Stomach (tissue), 9 donors: ENCODE measurements around the gene ATP11C. TPM values are rescaled to one million over a fixed set of nuclear protein-coding genes. Genes with fewer than 3 reads are reported as not detected.

Experiments
- DNase-seq, 2 donors: peaks; one replicate each; pipeline versions ENCODE4 v3.0.0 to v3.0.0-alpha.2; 2013 to 2019
- H3K27ac ChIP-seq, 5 donors: fragments of 200-600 bp in 4 of 5; sonication (generic) in 4 of 5; one replicate each; pipeline ENCODE4 v1.5.1; 2013 to 2019; ENCODE audit warnings: mild to moderate bottlenecking in 1 of 5, moderate library complexity in 1 of 5
- H3K27me3 ChIP-seq, 3 donors: fragments of 200-600 bp; sonication (generic); one replicate each; pipeline ENCODE4 v1.5.1; 2017 to 2019; ENCODE audit warnings: mixed run types in 1 of 3
- H3K36me3 ChIP-seq, 4 donors: fragments of 200-600 bp; sonication (generic); 1 replicate in 3 of 4; 2 replicates in 1 of 4; pipeline ENCODE4 v1.5.1; 2016 to 2019
- H3K4me1 ChIP-seq, 4 donors: fragments of 200-600 bp; sonication (generic); one replicate each; pipeline ENCODE4 v1.5.1; 2016 to 2019
- H3K4me3 ChIP-seq, 4 donors: fragments of 200-600 bp; sonication (generic) in 3 of 4; one replicate each; pipeline ENCODE4 v1.5.1; 2016 to 2019; ENCODE audit warnings: mild to moderate bottlenecking in 1 of 4
- H3K9me3 ChIP-seq, 4 donors: fragments of 200-600 bp; sonication (generic); one replicate each; pipeline ENCODE4 v1.5.1; 2016 to 2019
- CTCF ChIP-seq, 7 experiments: fragments of 450-650 bp in 4 of 7; fragments of 200-600 bp in 3 of 7; sonication (generic) in 3 of 7; IDR thresholded peaks; one replicate each; pipeline ENCODE4 v1.5.1; 2016 to 2019; ENCODE audit warnings: antibody characterized with exemption in 7 of 7, control low read depth in 2 of 7, mild to moderate bottlenecking in 1 of 7
- EP300 ChIP-seq: sonication (generic); formaldehyde crosslinking; IDR thresholded peaks from one replicate; pipeline ENCODE4 v1.6.1; 2017; ENCODE audit warnings: antibody characterized with exemption
- POLR2A ChIP-seq, 4 donors: fragments of 450-650 bp; IDR thresholded peaks; one replicate each; pipeline ENCODE4 v1.6.1; 2016; ENCODE audit warnings: antibody characterized with exemption in 4 of 4, control low read depth in 2 of 4, mild to moderate bottlenecking in 1 of 4, moderate library complexity in 1 of 4
- POLR2AphosphoS5 ChIP-seq, 3 donors: sonication (generic); formaldehyde crosslinking; IDR thresholded peaks; one replicate each; pipeline ENCODE4 v1.6.1; 2016; ENCODE audit warnings: antibody characterized with exemption in 3 of 3
- WGBS, 5 donors: extraction: QIAGEN DNeasy Blood & Tissue Kit in 3 of 5; methylation state at CpG; one replicate each; pipeline versions ENCODE4 v1.1.5 to v1.1.7; 2013 to 2018; 5-methylcytosine and 5-hydroxymethylcytosine counted together
- intact Hi-C: fragments of 100-400 bp; cut with DNase I; formaldehyde crosslinking; loops from one replicate; pipeline ENCODE4 v1.15.1; 2023; ENCODE audit warnings: low total_unique reads
- polyA plus RNA-seq, 3 donors: library from polyadenylated mRNA; stranded (reverse); fragments of 200-250 nt; gene quantifications; one replicate each; pipeline ENCODE4 v1.2.3, GENCODE V29; 2013
- small RNA-seq, 4 donors: library from RNA; depleted of rRNA; stranded (forward); fragments of <200 nt; gene quantifications; one replicate each; pipeline ENCODE3, GENCODE V24; 2016
- total RNA-seq, 5 donors: library from RNA; depleted of rRNA; stranded (reverse); fragments of >200 nt; gene quantifications; one replicate each; pipeline versions ENCODE4 v1.1.0 to v1.2.3, GENCODE V29; 2014 to 2016
- donor health status: healthy with polysubstance abuse.
- donor health status: Bipolar disorder and iron deficiency.
- donor health status: healthy.

ATP11C gene
- total and polyA plus RNA-seq, 8 donors: 3.3 to 46.4 (median 10.9) TPM

- intact Hi-C loops: no loop called here
- TF ChIP-seq POLR2AphosphoS5 (IDR thresholded peaks at IDR 0.05): no peak
- TF ChIP-seq CTCF (IDR thresholded peaks at IDR 0.05): no peak
- TF ChIP-seq EP300: no peak
- TF ChIP-seq POLR2A (IDR thresholded peaks at IDR 0.05): no peak
- WGBS, 5 donors: 40 to 64% (median 49%) methylated on average over 3 of the region's 3 CpGs
- no peak for DNase-seq
- H3K36me3 ChIP-seq: no peaks in the 10 kb centered on the region
- no peak overlapping the region for H3K4me3 ChIP-seq
- H3K27me3 ChIP-seq: no peaks in the 10 kb centered on the region
- no peaks in the 10 kb centered on the region for H3K4me1 ChIP-seq
- no peak overlapping the region for H3K27ac ChIP-seq
- peaks cover 0 to 18% (median 5%) of the 10 kb centered on the region in 4 donors for H3K9me3 ChIP-seq
Observed at GRCh38 chrX:139680356-139680755, 252.5 kb downstream of the ATP11C start.

Small RNA genes within 50 kb of the gene (small RNA-seq; reads per million reads assigned to genes)
- gene MIR505: 2.7 to 5.1 (median 4.3) reads per million in 4 donors
- 0 reads per million in 4 donors for gene RF00425
- gene RF01210: 0 reads per million in 4 donors
- 0 reads per million in 4 donors for gene RNU6ATAC23P

Other genes with a start within 250 kb of the ATP11C start
- gene MCF2, start 224.9 kb downstream of the ATP11C start, total RNA-seq: under 1 TPM in 1 of 5 donors, not detected in 4; 0.37 TPM
- gene MCF2, start 224.9 kb downstream of the ATP11C start, polyA plus RNA-seq: under 1 TPM; 0.08 to 0.46 (median 0.25) TPM
- not detected for gene CXorf66, start 32.5 kb upstream of the ATP11C start, total RNA-seq
- gene CXorf66, start 32.5 kb upstream of the ATP11C start, polyA plus RNA-seq: not detected